Epidermal melanocyte (primary cell): ENCODE data around the gene USP8.

ENCODE experiments used
- DNase-seq: peaks from one replicate; pipeline ENCODE4 v3.0.0; 2011; ENCODE audit warnings: low spot score; ENCODE audit not compliant: insufficient read length

The USP8 gene

GRCh38 chr15:50542887-50543210 lies 118.6 kb downstream of the USP8 start:
- DNase-seq = no peak

GRCh38 chr15:50543556-50543955 lies 119.4 kb downstream of the USP8 start:
- no peak for DNase-seq

- no peak for DNase-seq
Observed at GRCh38 chr15:50544368-50544767, 120.2 kb downstream of the USP8 start.

GRCh38 chr15:50546566-50546965 lies 122.4 kb downstream of the USP8 start, which contains the start of gene USP50:
USP50 (minus strand) TSS chr15:50546666; CDS start chr15:50546525, 141 bp downstream.
- no peak for DNase-seq

GRCh38 chr15:50549326-50549725 lies 125.1 kb downstream of the USP8 start:
- no peak for DNase-seq

GRCh38 chr15:50552238-50552637 lies 128.0 kb downstream of the USP8 start:
- no peak for DNase-seq

GRCh38 chr15:50556642-50557371 lies 132.6 kb downstream of the USP8 start:
- no peak for DNase-seq

- no peak for DNase-seq
Observed at GRCh38 chr15:50558012-50558411, 133.8 kb downstream of the USP8 start.

- DNase-seq = no peak
Observed at GRCh38 chr15:50562735-50563640, 138.8 kb downstream of the USP8 start.

- DNase-seq = no peak
Observed at GRCh38 chr15:50563756-50564155, 139.6 kb downstream of the USP8 start.
